Occipital lobe (tissue), 2 donors: Measurements from ENCODE around the gene B4GALT1. TPM values are rescaled to one million over a fixed set of nuclear protein-coding genes. Genes with fewer than 3 reads are reported as not detected.

Experiments
- DNase-seq: peaks from one replicate; lab custom pipeline; 2025; lab: John Stamatoyannopoulos, UW
- total RNA-seq: library from RNA; depleted of rRNA; stranded (reverse); fragments of >200 nt; gene quantifications from one replicate; pipeline ENCODE4 v1.2.3, GENCODE V29; 2014

Gene B4GALT1
- total RNA-seq, 1 donor from 2014 or later, result 1.2 TPM

- DNase-seq, result no peak
Measured at GRCh38 chr9:33140401-33141360, 26.5 kb downstream of the B4GALT1 start.

- no peak for DNase-seq
Measured at GRCh38 chr9:33139421-33140228, 27.5 kb downstream of the B4GALT1 start.

GRCh38 chr9:33138768-33139167 is 28.4 kb downstream of the B4GALT1 start:
- no peak for DNase-seq

- DNase-seq, result no peak
Measured at GRCh38 chr9:33137781-33138264, 29.3 kb downstream of the B4GALT1 start.

GRCh38 chr9:33136721-33137670 is 30.1 kb downstream of the B4GALT1 start:
- no peak for DNase-seq

GRCh38 chr9:33135470-33135958 is 31.6 kb downstream of the B4GALT1 start:
- DNase-seq, result no peak

GRCh38 chr9:33135031-33135461 is 32.1 kb downstream of the B4GALT1 start:
- DNase-seq, result no peak

- no peak for DNase-seq
Measured at GRCh38 chr9:33133186-33133585, 34.0 kb downstream of the B4GALT1 start.

- DNase-seq, result peak; percentile 55
Measured at GRCh38 chr9:33131790-33132772, 35.1 kb downstream of the B4GALT1 start.

GRCh38 chr9:33130961-33131789 is 36.0 kb downstream of the B4GALT1 start:
- DNase-seq, result no peak

- DNase-seq, result no peak
Measured at GRCh38 chr9:33129886-33130881, 37.0 kb downstream of the B4GALT1 start.

- DNase-seq, result no peak
Measured at GRCh38 chr9:33129251-33129885, 37.8 kb downstream of the B4GALT1 start.

- no peak for DNase-seq
Measured at GRCh38 chr9:33128570-33128969, 38.6 kb downstream of the B4GALT1 start.

GRCh38 chr9:33127881-33128280 is 39.3 kb downstream of the B4GALT1 start:
- DNase-seq, result no peak

GRCh38 chr9:33125871-33126823 is 41.0 kb downstream of the B4GALT1 start:
- no peak for DNase-seq

- no peak for DNase-seq
Measured at GRCh38 chr9:33125461-33125860, 41.7 kb downstream of the B4GALT1 start.
